HEK293T (cell line): ENCODE data around the gene DVL3.

Source experiments
- CTCF ChIA-PET: fragments of 350-600 bp; formaldehyde crosslinking; extraction: SDS; loops from one replicate; lab custom pipeline; 2021; ENCODE audit warnings: antibody characterized with exemption, inconsistent platforms; lab: Yijun Ruan, JAX
- POLR2A ChIA-PET: fragments of 350-600 bp; formaldehyde crosslinking; extraction: SDS; loops from one replicate; lab custom pipeline; 2020; ENCODE audit warnings: antibody characterized with exemption, inconsistent platforms; lab: Yijun Ruan, JAX
- DNase-seq: peaks from one replicate; pipeline ENCODE4 v3.0.0; 2012; ENCODE audit warnings: mixed read lengths; ENCODE audit errors: extremely low spot score
- ARNT ChIP-seq: fragments of 450-650 bp; IDR thresholded peaks from 2 replicates; pipeline ENCODE4 v1.6.1; 2017; ENCODE audit warnings: mild to moderate bottlenecking
- BHLHE40 ChIP-seq: fragments of 450-650 bp; IDR thresholded peaks from 2 replicates; pipeline ENCODE4 v1.6.1; 2016; ENCODE audit warnings: mild to moderate bottlenecking, moderate library complexity, borderline replicate concordance
- CTBP1 ChIP-seq: fragments of 450-650 bp; IDR thresholded peaks from 2 replicates; pipeline ENCODE4 v1.6.1; 2016; ENCODE audit warnings: borderline replicate concordance
- ELF4 ChIP-seq: fragments of 450-650 bp; IDR thresholded peaks from 2 replicates; pipeline ENCODE4 v1.6.1; 2017; ENCODE audit warnings: antibody characterized with exemption
- FOXA1 ChIP-seq: fragments of 450-650 bp; IDR thresholded peaks from 2 replicates; pipeline ENCODE4 v1.6.1; 2016; ENCODE audit warnings: mild to moderate bottlenecking
- FOXK2 ChIP-seq: fragments of 450-650 bp; IDR thresholded peaks from 2 replicates; pipeline ENCODE4 v1.6.1; 2016; ENCODE audit warnings: mild to moderate bottlenecking
- FOXM1 ChIP-seq: fragments of 450-650 bp; IDR thresholded peaks from 2 replicates; pipeline ENCODE4 v1.6.1; 2017; ENCODE audit warnings: mild to moderate bottlenecking, borderline replicate concordance
- HDGF ChIP-seq: fragments of 450-650 bp; IDR thresholded peaks from 2 replicates; pipeline ENCODE4 v1.6.1; 2017; ENCODE audit warnings: antibody characterized with exemption, borderline replicate concordance
- L3MBTL2 ChIP-seq: fragments of 450-650 bp; conservative IDR thresholded peaks from 2 replicates; pipeline ENCODE4 v1.6.1; 2016; ENCODE audit warnings: mild to moderate bottlenecking
- LEF1 ChIP-seq: fragments of 450-650 bp; IDR thresholded peaks from 2 replicates; pipeline ENCODE4 v1.6.1; 2017; ENCODE audit warnings: mild to moderate bottlenecking, borderline replicate concordance
- NFRKB ChIP-seq: fragments of 450-650 bp; IDR thresholded peaks from 2 replicates; pipeline ENCODE4 v1.6.1; 2016; ENCODE audit warnings: mild to moderate bottlenecking, moderate library complexity
- SP1 ChIP-seq: fragments of 450-650 bp; IDR thresholded peaks from 2 replicates; pipeline ENCODE4 v1.6.1; 2017
- SUZ12 ChIP-seq: fragments of 450-650 bp; IDR thresholded peaks from 2 replicates; pipeline ENCODE4 v1.6.1; 2016; ENCODE audit warnings: mild to moderate bottlenecking
- TARDBP ChIP-seq: fragments of 450-650 bp; IDR thresholded peaks from 2 replicates; pipeline ENCODE4 v1.6.1; 2016
- ZNF384 ChIP-seq: fragments of 450-650 bp; IDR thresholded peaks from 2 replicates; pipeline ENCODE4 v1.6.1; 2016
- TF ChIP-seq, protein P1 (sequence below): fragments of 450-650 bp; IDR thresholded peaks from 2 replicates; pipeline ENCODE4 v1.6.1; 2016

The DVL3 gene

DNA sequence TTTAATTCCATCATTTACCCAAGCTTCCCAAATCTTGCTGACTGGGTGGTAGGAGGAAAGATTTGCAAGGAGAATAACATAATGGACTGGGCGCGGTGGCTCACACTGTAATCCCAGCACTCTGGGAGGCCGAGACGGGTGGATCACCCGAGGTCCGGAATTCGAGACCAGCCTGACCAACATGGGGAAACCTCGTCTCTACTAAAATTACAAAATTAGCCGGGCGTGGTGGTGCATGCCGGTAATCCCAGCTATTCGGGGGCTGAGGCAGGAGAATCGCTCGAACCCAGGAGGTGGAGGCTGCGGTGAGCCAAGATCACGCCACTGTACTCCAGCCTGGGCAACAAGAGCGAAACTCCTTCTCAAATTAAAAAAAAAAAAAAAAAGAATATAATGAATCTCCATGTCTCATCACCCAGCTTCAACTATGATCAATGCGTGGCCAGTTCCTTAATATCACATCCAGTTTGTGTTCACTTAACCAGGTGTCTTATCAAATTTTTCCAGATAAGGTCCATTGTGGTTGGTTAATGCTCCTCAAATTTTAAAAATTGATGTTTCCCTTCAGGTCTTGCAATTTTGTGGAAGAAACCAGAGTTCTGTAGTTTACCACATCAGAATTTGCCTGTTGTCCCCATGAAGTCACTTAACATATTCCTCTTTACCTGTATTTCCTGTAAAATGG is 29.5 kb downstream of the DVL3 start:
- CTCF ChIA-PET: no interaction called here
- POLR2A ChIA-PET: interaction anchor here (1.1 to 1.8 kb wide), 2 partner anchors 8 to 51 kb away, joined by 3 to 10 read pairs; no protein-coding TSS in a partner anchor
- TF ChIP-seq NFRKB: no peak
- no peak for TF ChIP-seq L3MBTL2
- TF ChIP-seq HDGF: no peak
- no peak for TF ChIP-seq ZNF384
- no peak for TF ChIP-seq FOXA1
- TF ChIP-seq SUZ12: no peak
- TF ChIP-seq LEF1: no peak
- no peak for TF ChIP-seq CTBP1
- no peak for TF ChIP-seq BHLHE40
- no peak for TF ChIP-seq FOXK2
- no peak for TF ChIP-seq SP1
- TF ChIP-seq ARNT: no peak
- no peak for DNase-seq

GRCh38 chr3:184185461-184186183 is 30.4 kb downstream of the DVL3 start:
- peak; percentile 90 for TF ChIP-seq L3MBTL2
- TF ChIP-seq BHLHE40: no peak
- no peak for TF ChIP-seq HDGF
- no peak for TF ChIP-seq ARNT
- CTCF ChIA-PET: interaction anchor here (0.7 kb wide), 1 partner anchor 9 kb away, joined by 3 read pairs; no protein-coding TSS in a partner anchor
- POLR2A ChIA-PET: interaction anchor here (0.7 to 1.8 kb wide), 6 partner anchors 9 to 42 kb away, joined by 3 to 13 read pairs (median 6); partner anchors contain the start of gene AP2M1
- DNase-seq: peak; percentile 94

DNA sequence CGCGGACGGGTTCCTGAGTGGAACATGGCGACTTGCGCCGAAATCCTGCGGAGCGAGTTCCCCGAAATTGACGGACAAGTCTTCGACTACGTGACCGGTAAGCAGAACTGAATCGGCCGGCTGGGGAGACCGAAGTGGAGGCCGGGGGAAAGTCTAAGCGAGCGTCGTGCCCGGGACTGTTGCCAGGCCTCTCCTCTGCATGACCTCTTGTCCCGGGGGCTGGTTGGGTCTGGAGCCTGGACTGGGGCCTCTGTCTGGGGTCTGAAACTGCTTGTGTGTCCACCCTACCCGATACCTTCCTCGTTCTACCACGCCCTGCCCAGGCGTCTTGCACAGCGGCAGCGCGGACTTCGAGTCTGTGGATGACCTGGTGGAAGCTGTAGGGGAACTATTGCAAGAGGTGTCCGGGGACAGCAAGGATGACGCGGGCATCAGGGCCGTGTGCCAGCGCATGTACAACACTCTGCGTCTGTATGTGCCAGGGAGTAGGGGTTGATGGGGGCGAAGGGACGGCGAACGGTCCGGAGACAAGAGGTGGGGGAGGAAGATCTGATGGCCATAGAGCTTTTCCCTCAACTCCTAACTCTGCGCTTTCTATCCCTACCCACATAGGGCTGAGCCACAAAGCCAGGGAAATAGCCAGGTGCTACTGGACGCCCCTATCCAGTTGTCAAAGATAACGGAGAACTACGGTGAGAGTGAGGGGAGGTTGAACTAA is 31.2 kb downstream of the DVL3 start, which contains the start of gene ABCF3:
ABCF3 (plus strand) TSS at position 16 of the 718 bp plus-strand sequence; CDS start at position 25, 9 bp downstream.
- POLR2A ChIA-PET: interaction anchor here (0.7 to 1.8 kb wide), 6 partner anchors 8 to 41 kb away, joined by 3 to 13 read pairs (median 6); partner anchors contain the start of gene AP2M1
- TF ChIP-seq L3MBTL2: no peak
- TF ChIP-seq ZNF384: no peak
- TF ChIP-seq NFRKB: no peak
- no peak for TF ChIP-seq CTBP1
- TF ChIP-seq BHLHE40: no peak
- no peak for TF ChIP-seq LEF1
- no peak for TF ChIP-seq HDGF
- no peak for TF ChIP-seq ELF4
- no peak for TF ChIP-seq FOXK2
- no peak for TF ChIP-seq TARDBP
- TF ChIP-seq SP1: no peak
- TF ChIP-seq ARNT: no peak
- TF ChIP-seq SUZ12: no peak
- TF ChIP-seq FOXA1: no peak
- TF ChIP-seq, protein P1, sequence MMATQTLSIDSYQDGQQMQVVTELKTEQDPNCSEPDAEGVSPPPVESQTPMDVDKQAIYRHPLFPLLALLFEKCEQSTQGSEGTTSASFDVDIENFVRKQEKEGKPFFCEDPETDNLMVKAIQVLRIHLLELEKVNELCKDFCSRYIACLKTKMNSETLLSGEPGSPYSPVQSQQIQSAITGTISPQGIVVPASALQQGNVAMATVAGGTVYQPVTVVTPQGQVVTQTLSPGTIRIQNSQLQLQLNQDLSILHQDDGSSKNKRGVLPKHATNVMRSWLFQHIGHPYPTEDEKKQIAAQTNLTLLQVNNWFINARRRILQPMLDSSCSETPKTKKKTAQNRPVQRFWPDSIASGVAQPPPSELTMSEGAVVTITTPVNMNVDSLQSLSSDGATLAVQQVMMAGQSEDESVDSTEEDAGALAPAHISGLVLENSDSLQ: no peak
- TF ChIP-seq FOXM1: no peak
- CTCF ChIA-PET: interaction anchor here (0.7 kb wide), 1 partner anchor 10 kb away, joined by 3 read pairs; no protein-coding TSS in a partner anchor
- no peak for DNase-seq

- ChIA-PET CTCF (no interaction called here), POLR2A (interaction anchor here (1.7 to 1.8 kb wide), 2 partner anchors 10 to 13 kb away, joined by 10 to 13 read pairs; partner anchors contain the start of gene AP2M1)
- no peak for TF ChIP-seq ARNT
- TF ChIP-seq ELF4: no peak
- no peak for TF ChIP-seq FOXM1
- TF ChIP-seq FOXA1: no peak
- TF ChIP-seq HDGF: no peak
- no peak for TF ChIP-seq SUZ12
- TF ChIP-seq, protein P1: no peak
- TF ChIP-seq NFRKB: no peak
- no peak for TF ChIP-seq ZNF384
- TF ChIP-seq TARDBP: no peak
- no peak for TF ChIP-seq FOXK2
- DNase-seq: no peak
Observed at GRCh38 chr3:184186902-184187207, 31.7 kb downstream of the DVL3 start.

DNA sequence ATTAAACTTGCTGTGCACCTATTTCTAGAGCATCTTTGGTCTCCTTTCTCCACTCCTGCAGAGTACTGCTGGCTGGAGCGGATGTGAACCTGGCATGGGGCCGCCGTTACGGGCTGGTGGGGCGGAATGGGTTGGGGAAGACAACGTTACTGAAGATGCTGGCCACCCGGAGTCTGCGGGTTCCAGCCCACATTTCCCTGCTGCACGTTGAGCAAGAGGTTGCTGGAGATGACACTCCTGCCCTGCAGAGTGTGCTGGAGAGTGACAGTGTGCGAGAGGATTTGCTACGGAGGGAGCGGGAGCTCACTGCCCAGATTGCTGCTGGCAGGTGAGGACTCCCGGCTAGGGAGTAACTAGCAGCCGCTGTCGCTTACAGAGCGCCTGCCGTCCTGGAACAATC is 32.9 kb downstream of the DVL3 start:
- POLR2A ChIA-PET: no interaction called here
- no peak for TF ChIP-seq NFRKB
- no peak for TF ChIP-seq ARNT
- TF ChIP-seq FOXK2: no peak
- TF ChIP-seq L3MBTL2: no peak
- no peak for TF ChIP-seq LEF1
- no peak for TF ChIP-seq TARDBP
- TF ChIP-seq, protein P1: no peak
- TF ChIP-seq SP1: no peak
- TF ChIP-seq BHLHE40: no peak
- no peak for TF ChIP-seq FOXM1
- no peak for TF ChIP-seq ELF4
- no peak for TF ChIP-seq HDGF
- CTCF ChIA-PET: no interaction called here
- no peak for DNase-seq
